Measurements from ENCODE around the gene KCNJ6.

DNA sequence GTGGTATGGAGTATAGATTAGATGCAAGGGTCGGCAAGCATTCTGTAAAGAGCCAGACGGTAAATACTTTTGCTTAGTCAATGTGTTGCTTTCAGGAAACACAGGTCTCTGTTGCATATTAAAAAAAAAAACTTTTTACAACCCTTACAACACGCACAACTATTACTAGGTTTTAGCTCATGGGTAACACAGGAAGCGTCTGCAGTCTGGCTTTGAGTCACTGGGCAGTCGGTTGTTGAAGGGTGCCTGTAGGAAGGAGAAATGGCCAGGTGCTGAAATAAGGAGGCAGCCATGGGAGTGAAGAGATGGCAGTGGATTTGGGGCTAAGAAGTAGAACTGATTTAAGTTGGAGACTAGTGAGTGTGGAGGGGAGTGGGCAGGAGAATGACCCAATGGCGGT is 192.1 kb downstream of the KCNJ6 start:
- TF ChIP-seq, protein P1, sequence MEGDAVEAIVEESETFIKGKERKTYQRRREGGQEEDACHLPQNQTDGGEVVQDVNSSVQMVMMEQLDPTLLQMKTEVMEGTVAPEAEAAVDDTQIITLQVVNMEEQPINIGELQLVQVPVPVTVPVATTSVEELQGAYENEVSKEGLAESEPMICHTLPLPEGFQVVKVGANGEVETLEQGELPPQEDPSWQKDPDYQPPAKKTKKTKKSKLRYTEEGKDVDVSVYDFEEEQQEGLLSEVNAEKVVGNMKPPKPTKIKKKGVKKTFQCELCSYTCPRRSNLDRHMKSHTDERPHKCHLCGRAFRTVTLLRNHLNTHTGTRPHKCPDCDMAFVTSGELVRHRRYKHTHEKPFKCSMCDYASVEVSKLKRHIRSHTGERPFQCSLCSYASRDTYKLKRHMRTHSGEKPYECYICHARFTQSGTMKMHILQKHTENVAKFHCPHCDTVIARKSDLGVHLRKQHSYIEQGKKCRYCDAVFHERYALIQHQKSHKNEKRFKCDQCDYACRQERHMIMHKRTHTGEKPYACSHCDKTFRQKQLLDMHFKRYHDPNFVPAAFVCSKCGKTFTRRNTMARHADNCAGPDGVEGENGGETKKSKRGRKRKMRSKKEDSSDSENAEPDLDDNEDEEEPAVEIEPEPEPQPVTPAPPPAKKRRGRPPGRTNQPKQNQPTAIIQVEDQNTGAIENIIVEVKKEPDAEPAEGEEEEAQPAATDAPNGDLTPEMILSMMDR (IDR thresholded peaks at IDR 0.05) = no peak
- TF ChIP-seq SIN3A (IDR thresholded peaks at IDR 0.05; ENCODE audit: borderline replicate concordance, insufficient read depth, low read depth, low read length) = no peak
